Measurements from ENCODE around the gene GPR141. TPM values are rescaled to one million over a fixed set of nuclear protein-coding genes. Genes with fewer than 3 reads are reported as not detected.

The GPR141 gene
- total and polyA plus RNA-seq, 2 donors from 2014 or later: 3.3 TPM; not detected in 1

DNA sequence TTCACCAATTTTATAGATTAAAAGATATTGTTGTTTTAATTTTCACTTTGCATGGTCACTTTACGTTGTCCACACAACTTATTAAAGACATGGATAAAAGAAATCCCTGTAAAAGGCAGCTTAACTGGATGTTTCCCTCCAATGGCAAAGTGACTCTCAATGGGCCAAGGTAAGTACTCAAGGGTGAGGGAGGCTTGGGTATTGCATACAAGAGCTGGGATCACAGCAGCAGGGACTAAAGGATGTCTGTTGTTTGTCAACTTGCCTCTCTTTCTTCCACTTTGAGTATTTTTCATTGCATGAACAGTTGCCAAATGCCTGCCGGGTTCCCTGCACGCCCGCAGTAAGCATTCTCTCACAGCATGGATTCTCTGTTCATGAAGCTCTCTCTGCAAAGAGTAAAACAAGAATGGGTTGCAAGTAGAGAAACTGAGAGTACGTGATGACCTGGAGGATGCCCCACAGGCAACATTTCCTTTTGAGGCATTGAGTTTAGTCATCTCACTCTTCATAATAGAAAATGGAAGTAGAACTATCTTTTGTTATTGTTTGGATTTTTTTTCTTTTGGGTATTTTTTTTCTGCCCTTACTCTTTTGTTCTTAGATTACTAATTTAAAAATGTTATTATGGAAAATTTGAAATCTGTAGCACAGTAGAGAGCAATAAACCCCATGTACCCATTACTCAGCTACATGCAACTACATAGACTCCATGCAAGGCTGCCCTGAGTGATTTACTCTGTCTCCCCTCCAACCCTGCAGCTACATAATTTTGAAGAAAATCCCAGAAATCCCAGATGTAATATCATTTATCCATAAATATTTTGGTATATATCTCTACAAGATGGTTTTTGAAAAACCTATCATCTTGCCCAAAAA, 26.3 kb downstream of the GPR141 start:
- H3K36me3 ChIP-seq (ENCODE audit: control insufficient read depth in 2 of 3, insufficient read depth in 3 of 3, low read length in 3 of 3): no peaks in the 10 kb centered on the region
- TF ChIP-seq, protein P1, sequence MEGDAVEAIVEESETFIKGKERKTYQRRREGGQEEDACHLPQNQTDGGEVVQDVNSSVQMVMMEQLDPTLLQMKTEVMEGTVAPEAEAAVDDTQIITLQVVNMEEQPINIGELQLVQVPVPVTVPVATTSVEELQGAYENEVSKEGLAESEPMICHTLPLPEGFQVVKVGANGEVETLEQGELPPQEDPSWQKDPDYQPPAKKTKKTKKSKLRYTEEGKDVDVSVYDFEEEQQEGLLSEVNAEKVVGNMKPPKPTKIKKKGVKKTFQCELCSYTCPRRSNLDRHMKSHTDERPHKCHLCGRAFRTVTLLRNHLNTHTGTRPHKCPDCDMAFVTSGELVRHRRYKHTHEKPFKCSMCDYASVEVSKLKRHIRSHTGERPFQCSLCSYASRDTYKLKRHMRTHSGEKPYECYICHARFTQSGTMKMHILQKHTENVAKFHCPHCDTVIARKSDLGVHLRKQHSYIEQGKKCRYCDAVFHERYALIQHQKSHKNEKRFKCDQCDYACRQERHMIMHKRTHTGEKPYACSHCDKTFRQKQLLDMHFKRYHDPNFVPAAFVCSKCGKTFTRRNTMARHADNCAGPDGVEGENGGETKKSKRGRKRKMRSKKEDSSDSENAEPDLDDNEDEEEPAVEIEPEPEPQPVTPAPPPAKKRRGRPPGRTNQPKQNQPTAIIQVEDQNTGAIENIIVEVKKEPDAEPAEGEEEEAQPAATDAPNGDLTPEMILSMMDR (IDR thresholded peaks at IDR 0.05; ENCODE audit: borderline replicate concordance, extremely low read depth, insufficient read depth): no peak
- DNase-seq: no peak
- H3K4me3 ChIP-seq (ENCODE audit: low read length in 3 of 3): no peak overlapping the region
- H3K4me1 ChIP-seq (ENCODE audit: control insufficient read depth in 2 of 3, insufficient read depth in 2 of 3, low read depth in 1 of 3, low read length in 3 of 3): no peaks in the 10 kb centered on the region
- intact Hi-C loops (cut with DNase I): no loop called here
- no peak overlapping the region for H3K9ac ChIP-seq (ENCODE audit: low read length in 3 of 3)
- FAIRE-seq: no peak
- H3K27ac ChIP-seq (ENCODE audit: low read depth in 2 of 2, low read length in 2 of 2): no peak overlapping the region
- H3K27me3 ChIP-seq (ENCODE audit: control insufficient read depth, insufficient read depth, low read length): no peaks in the 10 kb centered on the region
- no peaks in the 10 kb centered on the region for H3K9me3 ChIP-seq (ENCODE audit: control insufficient read depth in 2 of 3, insufficient read depth in 1 of 3, low read length in 3 of 3)

- H3K9me3 ChIP-seq (ENCODE audit: control insufficient read depth in 2 of 3, insufficient read depth in 1 of 3, low read length in 3 of 3): no peaks in the 10 kb centered on the region
- no peak overlapping the region for H3K27ac ChIP-seq (ENCODE audit: low read depth in 2 of 2, low read length in 2 of 2)
- H3K4me3 ChIP-seq (ENCODE audit: low read length in 3 of 3): no peak overlapping the region
- TF ChIP-seq, protein P1 (IDR thresholded peaks at IDR 0.05; ENCODE audit: borderline replicate concordance, extremely low read depth, insufficient read depth): no peak
- FAIRE-seq (no peak), DNase-seq (no peak)
- H3K4me1 ChIP-seq (ENCODE audit: control insufficient read depth in 2 of 3, insufficient read depth in 2 of 3, low read depth in 1 of 3, low read length in 3 of 3): no peaks in the 10 kb centered on the region
- no peaks in the 10 kb centered on the region for H3K27me3 ChIP-seq (ENCODE audit: control insufficient read depth, insufficient read depth, low read length)
- intact Hi-C loops (cut with DNase I): no loop called here
- H3K36me3 ChIP-seq (ENCODE audit: control insufficient read depth in 2 of 3, insufficient read depth in 3 of 3, low read length in 3 of 3): no peaks in the 10 kb centered on the region
- H3K9ac ChIP-seq (ENCODE audit: low read length in 3 of 3): no peak overlapping the region
Measured at GRCh38 chr7:37713613-37714012, 30.0 kb downstream of the GPR141 start.

GRCh38 chr7:37714606-37715005, 31.0 kb downstream of the GPR141 start:
- FAIRE-seq (no peak), DNase-seq (no peak)
- no peaks in the 10 kb centered on the region for H3K4me1 ChIP-seq (ENCODE audit: control insufficient read depth in 2 of 3, insufficient read depth in 2 of 3, low read depth in 1 of 3, low read length in 3 of 3)
- no peaks in the 10 kb centered on the region for H3K9me3 ChIP-seq (ENCODE audit: control insufficient read depth in 2 of 3, insufficient read depth in 1 of 3, low read length in 3 of 3)
- no peak overlapping the region for H3K9ac ChIP-seq (ENCODE audit: low read length in 3 of 3)
- H3K27me3 ChIP-seq (ENCODE audit: control insufficient read depth, insufficient read depth, low read length): no peaks in the 10 kb centered on the region
- H3K36me3 ChIP-seq (ENCODE audit: control insufficient read depth in 2 of 3, insufficient read depth in 3 of 3, low read length in 3 of 3): no peaks in the 10 kb centered on the region
- no peak overlapping the region for H3K27ac ChIP-seq (ENCODE audit: low read depth in 2 of 2, low read length in 2 of 2)
- no peak overlapping the region for H3K4me3 ChIP-seq (ENCODE audit: low read length in 3 of 3)
- TF ChIP-seq, protein P1 (IDR thresholded peaks at IDR 0.05; ENCODE audit: borderline replicate concordance, extremely low read depth, insufficient read depth): no peak
- intact Hi-C loops (cut with DNase I): no loop called here
